AG04449 (cell line): ENCODE data around the gene CEP164.
"Not testable (repeated sequence)": the region's sequence is repeated elsewhere in the genome, so short reads cannot be mapped to it uniquely, and the experiment has no call there.

Experiments
- CTCF ChIA-PET: fragments of 350-600 bp; formaldehyde crosslinking; extraction: SDS; loops from one replicate; lab custom pipeline; 2021; ENCODE audit warnings: antibody characterized with exemption; lab: Yijun Ruan, JAX
- POLR2A ChIA-PET: fragments of 400-600, 350-600 bp; formaldehyde crosslinking; extraction: SDS; loops from one replicate; lab custom pipeline; 2020; ENCODE audit warnings: antibody characterized with exemption, inconsistent platforms; lab: Yijun Ruan, JAX
- DNase-seq: peaks from one replicate; pipeline ENCODE4 v3.0.0-alpha.2; 2010; ENCODE audit warnings: low read depth, low spot score
- H3K4me3 ChIP-seq: 2 replicates; pipeline ENCODE4 v1.5.1; 2011; ENCODE audit warnings: low read depth, mild to moderate bottlenecking, control low read depth, low read length
- TF ChIP-seq, protein P1 (sequence below): IDR thresholded peaks from one replicate; pipeline ENCODE4 v1.5.1; 2011; ENCODE audit warnings: mild to moderate bottlenecking, moderate library complexity, low read length, control low read depth, inconsistent platforms; ENCODE audit not compliant: insufficient read depth; ENCODE audit errors: missing control alignments

The CEP164 gene

DNA sequence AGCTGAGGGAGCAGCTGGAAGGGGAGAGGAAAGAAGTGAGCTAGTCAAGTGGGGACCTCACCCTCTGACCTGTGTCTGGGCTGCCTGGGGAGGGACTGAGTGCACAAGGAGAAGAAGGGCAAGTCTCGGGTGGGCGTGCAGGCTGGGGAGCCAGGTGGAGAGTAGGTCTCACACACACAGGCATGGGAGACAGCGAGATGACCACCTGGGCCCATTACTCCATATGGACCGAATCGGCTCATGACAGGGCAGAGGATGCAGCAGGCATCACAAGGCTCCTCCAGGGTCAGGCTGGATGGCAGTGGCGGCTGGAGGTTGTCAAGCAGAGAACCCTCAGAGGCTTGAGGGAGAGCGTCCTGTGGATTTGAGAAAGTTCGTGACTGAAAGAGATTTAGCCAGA lies 63.5 kb downstream of the CEP164 start:
- CTCF ChIA-PET: interaction anchor here (4.0 kb wide), 1 partner anchor 35 kb away, joined by 13 read pairs; no protein-coding TSS in a partner anchor

DNA sequence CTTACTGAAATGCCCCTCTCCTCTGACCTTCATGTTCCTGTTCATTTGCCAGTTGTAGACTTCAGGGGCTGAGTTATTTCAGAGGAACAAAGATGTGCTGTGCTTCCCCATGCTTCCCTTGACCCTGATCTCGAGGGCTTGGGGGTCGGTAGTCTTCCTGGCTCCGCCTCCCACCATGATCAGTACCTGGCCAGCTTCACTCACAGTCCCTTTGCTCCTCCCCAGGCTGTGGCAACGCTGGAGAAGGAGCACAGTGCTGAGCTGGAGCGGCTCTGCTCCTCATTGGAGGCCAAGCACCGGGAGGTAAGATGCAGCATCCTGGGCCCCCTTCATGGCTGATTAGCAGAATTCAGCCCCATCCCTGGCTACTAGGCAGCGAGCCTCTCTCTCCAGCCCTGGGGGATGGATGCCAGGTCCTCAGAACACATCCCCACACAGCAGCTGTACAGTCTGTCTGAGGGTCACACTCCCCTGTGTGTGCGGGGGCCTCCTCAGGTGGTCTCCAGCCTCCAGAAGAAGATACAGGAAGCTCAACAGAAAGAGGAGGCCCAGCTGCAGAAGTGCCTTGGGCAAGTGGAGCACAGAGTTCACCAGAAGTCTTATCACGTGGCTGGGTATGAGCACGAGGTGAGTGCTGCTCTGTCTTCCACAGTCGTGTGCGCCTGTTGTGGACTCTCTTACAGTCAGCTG lies 64.5 kb downstream of the CEP164 start:
- CTCF ChIA-PET: interaction anchor here (1.6 to 4.0 kb wide), 2 partner anchors 34 kb away, joined by 7 to 13 read pairs; no protein-coding TSS in a partner anchor
- no peak overlapping the region for H3K4me3 ChIP-seq
- POLR2A ChIA-PET: no interaction called here
- no peak for DNase-seq
- TF ChIP-seq, protein P1, sequence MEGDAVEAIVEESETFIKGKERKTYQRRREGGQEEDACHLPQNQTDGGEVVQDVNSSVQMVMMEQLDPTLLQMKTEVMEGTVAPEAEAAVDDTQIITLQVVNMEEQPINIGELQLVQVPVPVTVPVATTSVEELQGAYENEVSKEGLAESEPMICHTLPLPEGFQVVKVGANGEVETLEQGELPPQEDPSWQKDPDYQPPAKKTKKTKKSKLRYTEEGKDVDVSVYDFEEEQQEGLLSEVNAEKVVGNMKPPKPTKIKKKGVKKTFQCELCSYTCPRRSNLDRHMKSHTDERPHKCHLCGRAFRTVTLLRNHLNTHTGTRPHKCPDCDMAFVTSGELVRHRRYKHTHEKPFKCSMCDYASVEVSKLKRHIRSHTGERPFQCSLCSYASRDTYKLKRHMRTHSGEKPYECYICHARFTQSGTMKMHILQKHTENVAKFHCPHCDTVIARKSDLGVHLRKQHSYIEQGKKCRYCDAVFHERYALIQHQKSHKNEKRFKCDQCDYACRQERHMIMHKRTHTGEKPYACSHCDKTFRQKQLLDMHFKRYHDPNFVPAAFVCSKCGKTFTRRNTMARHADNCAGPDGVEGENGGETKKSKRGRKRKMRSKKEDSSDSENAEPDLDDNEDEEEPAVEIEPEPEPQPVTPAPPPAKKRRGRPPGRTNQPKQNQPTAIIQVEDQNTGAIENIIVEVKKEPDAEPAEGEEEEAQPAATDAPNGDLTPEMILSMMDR: no peak

More for the DNA sequence above, 63.5 kb downstream of the CEP164 start:
- POLR2A ChIA-PET: no interaction called here
- H3K4me3 ChIP-seq: no peak overlapping the region
- TF ChIP-seq, protein P1: no peak
- DNase-seq: no peak

DNA sequence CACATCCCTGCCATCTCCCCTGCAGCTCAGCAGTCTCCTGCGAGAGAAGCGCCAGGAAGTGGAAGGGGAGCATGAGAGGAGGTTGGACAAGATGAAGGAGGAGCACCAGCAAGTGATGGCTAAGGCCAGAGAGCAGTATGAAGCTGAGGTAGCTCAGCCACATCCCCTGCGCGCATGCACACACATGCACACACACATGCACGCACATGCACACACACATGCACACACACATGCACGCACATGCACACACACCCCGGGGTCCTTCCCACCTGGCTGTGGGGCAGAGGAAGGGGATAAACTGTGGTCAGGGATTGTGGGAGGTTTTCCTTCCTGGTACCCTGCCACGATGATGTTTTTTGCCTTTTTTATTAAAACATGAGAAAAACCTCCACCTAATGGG lies 65.3 kb downstream of the CEP164 start:
- DNase-seq: no peak
- H3K4me3 ChIP-seq: no peak overlapping the region
- POLR2A ChIA-PET: no interaction called here
- CTCF ChIA-PET: interaction anchor here (1.6 kb wide), 1 partner anchor 33 kb away, joined by 7 read pairs; no protein-coding TSS in a partner anchor
- TF ChIP-seq, protein P1: no peak

DNA sequence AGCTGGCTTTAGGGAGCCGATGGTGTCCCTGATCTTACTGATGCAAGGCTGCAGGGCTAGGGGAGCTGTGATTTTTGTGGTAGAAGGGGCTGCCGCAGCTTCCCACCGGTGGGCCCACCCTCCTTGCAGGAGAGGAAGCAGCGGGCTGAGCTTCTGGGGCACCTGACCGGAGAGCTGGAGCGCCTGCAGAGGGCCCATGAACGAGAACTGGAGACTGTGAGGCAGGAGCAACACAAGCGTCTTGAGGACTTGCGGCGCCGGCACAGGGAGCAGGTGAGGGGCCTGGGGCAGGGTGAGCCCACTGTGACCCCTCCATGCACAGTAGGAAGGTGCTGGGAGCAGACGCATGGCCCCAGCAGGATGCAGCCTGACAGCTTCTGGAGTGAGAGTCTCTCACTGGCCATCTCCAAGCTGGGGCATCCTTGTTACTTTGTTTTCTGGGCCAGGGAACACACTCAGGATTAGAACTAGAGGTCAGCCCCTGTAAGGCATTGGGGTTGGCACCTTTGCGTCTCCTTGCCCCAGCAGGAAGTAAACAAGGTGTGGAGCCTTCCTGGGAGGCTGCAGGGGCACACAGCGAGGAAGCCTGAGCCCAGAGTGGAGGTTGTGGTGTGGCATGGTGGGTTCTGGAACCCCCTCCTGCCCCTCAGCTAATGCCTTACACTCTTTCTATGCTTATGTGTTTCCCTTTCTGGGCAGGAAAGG lies 66.7 kb downstream of the CEP164 start:
- ChIA-PET CTCF (interaction anchor here (0.7 to 3.0 kb wide), 2 partner anchors 32 kb away, joined by 3 to 12 read pairs; no protein-coding TSS in a partner anchor), POLR2A (no interaction called here)
- TF ChIP-seq, protein P1: no peak
- DNase-seq: no peak
- no peak overlapping the region for H3K4me3 ChIP-seq

DNA sequence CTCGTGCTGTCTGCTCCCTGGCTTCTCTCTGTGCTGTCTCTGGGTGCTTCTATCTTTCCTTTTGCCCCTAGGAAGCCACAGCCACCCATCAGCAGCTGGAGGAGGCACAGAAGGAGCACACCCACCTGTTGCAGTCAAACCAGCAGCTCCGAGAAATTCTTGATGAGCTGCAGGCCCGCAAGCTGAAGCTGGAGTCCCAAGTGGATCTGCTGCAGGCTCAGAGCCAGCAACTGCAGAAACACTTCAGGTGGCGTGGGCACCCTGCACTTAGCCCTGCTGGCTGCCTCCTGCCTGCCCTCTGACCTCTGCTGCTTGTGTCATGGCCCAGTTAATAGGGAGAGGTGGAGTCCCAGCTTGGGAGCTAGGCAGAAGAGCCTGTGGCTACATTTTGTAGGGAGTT lies 67.8 kb downstream of the CEP164 start:
- ChIA-PET CTCF (interaction anchor here (3.0 kb wide), 1 partner anchor 30 kb away, joined by 12 read pairs; no protein-coding TSS in a partner anchor), POLR2A (no interaction called here)
- TF ChIP-seq, protein P1: no peak
- no peak overlapping the region for H3K4me3 ChIP-seq
- DNase-seq: no peak

DNA sequence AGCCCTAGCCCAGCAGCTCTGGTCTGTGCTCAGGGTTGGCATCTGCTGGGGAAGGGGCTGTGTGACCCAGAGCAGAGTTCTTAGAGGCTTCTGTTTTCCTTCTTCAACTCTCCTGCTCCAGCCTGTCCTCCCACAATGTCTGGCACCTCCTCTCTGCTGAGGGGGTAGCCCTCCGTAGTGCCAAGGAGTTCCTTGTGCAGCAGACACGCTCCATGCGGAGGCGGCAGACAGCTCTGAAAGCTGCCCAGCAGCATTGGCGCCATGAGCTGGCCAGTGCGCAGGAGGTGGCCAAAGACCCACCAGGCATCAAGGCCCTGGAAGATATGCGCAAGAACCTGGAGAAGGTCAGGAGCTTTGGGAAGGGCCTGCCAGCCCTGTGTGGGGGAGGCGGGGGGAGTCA lies 69.3 kb downstream of the CEP164 start:
- TF ChIP-seq, protein P1: no peak
- no peak overlapping the region for H3K4me3 ChIP-seq
- POLR2A ChIA-PET: no interaction called here
- no peak for DNase-seq
- CTCF ChIA-PET: interaction anchor here (3.0 kb wide), 1 partner anchor 29 kb away, joined by 12 read pairs; no protein-coding TSS in a partner anchor

DNA sequence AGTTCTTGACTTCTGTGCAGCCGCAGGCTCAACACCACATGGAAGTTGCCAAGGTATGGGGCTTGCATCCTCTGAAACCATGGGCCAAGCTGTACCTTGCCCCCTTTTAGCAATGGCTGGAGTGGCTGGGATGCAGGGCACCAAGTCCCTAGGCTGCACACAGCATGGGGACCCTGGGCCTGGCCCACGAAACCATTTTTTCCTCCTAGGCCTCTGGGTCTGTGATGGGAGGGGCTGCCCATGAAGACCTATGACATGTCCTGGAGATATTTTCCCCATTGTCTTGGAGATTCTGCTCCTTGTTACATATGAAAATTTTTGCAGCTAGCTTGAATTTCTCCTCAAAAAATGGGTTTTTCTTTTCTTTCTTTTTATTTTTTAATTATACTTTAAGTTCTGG lies 71.0 kb downstream of the CEP164 start:
- CTCF ChIA-PET, POLR2A ChIA-PET, DNase-seq, H3K4me3 ChIP-seq: not testable (repeated sequence)

DNA sequence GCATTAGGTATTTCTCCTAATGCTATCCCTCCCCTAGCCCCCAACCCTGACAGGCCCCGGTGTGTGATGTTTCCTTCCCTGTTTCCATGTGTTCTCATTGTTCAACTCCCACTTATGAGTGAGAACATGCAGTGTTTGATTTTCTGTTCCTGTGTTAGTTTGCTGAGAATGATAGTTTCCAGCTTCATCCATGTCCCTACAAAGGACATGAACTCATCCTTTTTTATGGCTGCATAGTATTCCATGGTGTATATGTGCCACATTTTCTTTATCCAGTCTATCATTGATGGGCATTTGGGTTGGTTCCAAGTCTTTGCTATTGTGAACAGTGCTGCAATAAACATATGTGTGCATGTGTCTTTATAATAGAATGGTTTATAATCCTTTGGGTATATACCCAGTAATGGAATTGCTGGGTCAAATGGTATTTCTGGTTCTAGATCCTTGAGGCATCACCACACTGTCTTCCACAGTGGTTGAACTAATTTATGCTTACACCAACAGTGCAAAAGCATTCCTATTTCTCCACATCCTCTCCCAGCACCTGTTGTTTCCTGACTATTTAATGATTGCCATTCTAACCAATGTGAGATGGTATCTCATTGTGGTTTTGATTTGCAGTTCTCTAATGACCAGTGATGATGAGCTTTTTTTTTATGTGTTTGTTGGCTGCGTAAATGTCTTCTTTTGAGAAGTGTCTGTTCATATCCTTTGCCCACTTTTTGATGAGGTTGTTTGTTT lies 71.6 kb downstream of the CEP164 start:
- H3K4me3 ChIP-seq, POLR2A ChIA-PET, DNase-seq: not testable (repeated sequence)
- CTCF ChIA-PET: interaction anchor here (0.7 kb wide), 1 partner anchor 26 kb away, joined by 3 read pairs; no protein-coding TSS in a partner anchor

DNA sequence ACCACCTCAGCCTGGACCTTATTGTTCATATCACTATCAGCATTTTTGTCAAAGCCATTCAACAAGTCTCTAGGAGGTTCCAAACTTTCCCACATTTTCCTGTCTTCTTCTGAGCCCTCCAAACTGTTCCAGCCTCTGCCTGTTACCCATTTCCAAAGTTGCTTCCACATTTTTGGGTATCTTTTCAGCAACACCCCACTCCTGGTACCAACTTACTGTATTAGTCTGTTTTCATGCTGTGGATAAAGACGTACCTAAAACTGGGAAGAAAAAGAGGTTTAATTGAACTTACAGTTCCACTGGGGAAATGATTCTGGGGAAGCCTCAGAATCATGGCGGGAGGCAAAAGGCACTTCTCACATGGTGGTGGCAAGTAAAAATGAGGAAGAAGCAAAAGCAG lies 78.2 kb downstream of the CEP164 start:
- DNase-seq, POLR2A ChIA-PET, H3K4me3 ChIP-seq: not testable (repeated sequence)
- CTCF ChIA-PET: interaction anchor here (1.4 kb wide), 1 partner anchor 20 kb away, joined by 4 read pairs; no protein-coding TSS in a partner anchor
